ENCODE data around the gene COX6A2.
"Not testable (repeated sequence)": the region's sequence is repeated elsewhere in the genome, so short reads cannot be mapped to it uniquely, and the experiment has no call there.

COX6A2 gene

GRCh38 chr16:31445931-31446330 is 17.8 kb upstream of the COX6A2 start:
- DNase-seq; in situ Hi-C loops (cut with HindIII; ENCODE audit: low pct_ligation_motif_present, low pct_unique_long_range_greater_than_20kb, low sequenced_read_pairs): not testable (repeated sequence)

GRCh38 chr16:31441956-31442355 is 13.8 kb upstream of the COX6A2 start:
- in situ Hi-C loops (cut with HindIII; ENCODE audit: low pct_ligation_motif_present, low pct_unique_long_range_greater_than_20kb, low sequenced_read_pairs), result no loop called here
- DNase-seq, result no peak

- no peak for DNase-seq
- in situ Hi-C loops (cut with HindIII; ENCODE audit: low pct_ligation_motif_present, low pct_unique_long_range_greater_than_20kb, low sequenced_read_pairs), result no loop called here
These were observed 12.5 kb upstream of the COX6A2 start for GRCh38 chr16:31440516-31441184.

- no peak for DNase-seq
- in situ Hi-C loops (cut with HindIII; ENCODE audit: low pct_ligation_motif_present, low pct_unique_long_range_greater_than_20kb, low sequenced_read_pairs), result no loop called here
These were observed 11.4 kb upstream of the COX6A2 start for GRCh38 chr16:31439519-31439918.

GRCh38 chr16:31439023-31439422 is 10.9 kb upstream of the COX6A2 start:
- in situ Hi-C loops (cut with HindIII; ENCODE audit: low pct_ligation_motif_present, low pct_unique_long_range_greater_than_20kb, low sequenced_read_pairs); DNase-seq: not testable (repeated sequence)

- DNase-seq, result no peak
- in situ Hi-C loops (cut with HindIII; ENCODE audit: low pct_ligation_motif_present, low pct_unique_long_range_greater_than_20kb, low sequenced_read_pairs), result no loop called here
These were observed 10.3 kb upstream of the COX6A2 start for GRCh38 chr16:31438414-31438813.

- in situ Hi-C loops (cut with HindIII; ENCODE audit: low pct_ligation_motif_present, low pct_unique_long_range_greater_than_20kb, low sequenced_read_pairs), result no loop called here
- no peak for DNase-seq
These were observed 8.3 kb upstream of the COX6A2 start for GRCh38 chr16:31436221-31437045.

GRCh38 chr16:31435341-31436220 is 7.4 kb upstream of the COX6A2 start:
- in situ Hi-C loops (cut with HindIII; ENCODE audit: low pct_ligation_motif_present, low pct_unique_long_range_greater_than_20kb, low sequenced_read_pairs), result no loop called here
- DNase-seq, result no peak

GRCh38 chr16:31430380-31431052 is 2.4 kb upstream of the COX6A2 start:
- in situ Hi-C loops (cut with HindIII; ENCODE audit: low pct_ligation_motif_present, low pct_unique_long_range_greater_than_20kb, low sequenced_read_pairs), result no loop called here
- DNase-seq, result no peak

GRCh38 chr16:31429796-31430195 is 1.6 kb upstream of the COX6A2 start:
- in situ Hi-C loops (cut with HindIII; ENCODE audit: low pct_ligation_motif_present, low pct_unique_long_range_greater_than_20kb, low sequenced_read_pairs), result no loop called here

GRCh38 chr16:31429314-31429713 is 1.2 kb upstream of the COX6A2 start:
- in situ Hi-C loops (cut with HindIII; ENCODE audit: low pct_ligation_motif_present, low pct_unique_long_range_greater_than_20kb, low sequenced_read_pairs), result no loop called here
- no peak for DNase-seq

More at GRCh38 chr16:31429796-31430195, 1.6 kb upstream of the COX6A2 start:
- no peak for DNase-seq

GRCh38 chr16:31428638-31429247 is 583 bp upstream of the COX6A2 start:
- in situ Hi-C loops (cut with HindIII; ENCODE audit: low pct_ligation_motif_present, low pct_unique_long_range_greater_than_20kb, low sequenced_read_pairs), result no loop called here
- no peak for DNase-seq

- DNase-seq, result no peak
- in situ Hi-C loops (cut with HindIII; ENCODE audit: low pct_ligation_motif_present, low pct_unique_long_range_greater_than_20kb, low sequenced_read_pairs), result no loop called here
These were observed 500 bp downstream of the COX6A2 start for GRCh38 chr16:31427441-31428278.

- DNase-seq, result no peak
- in situ Hi-C loops (cut with HindIII; ENCODE audit: low pct_ligation_motif_present, low pct_unique_long_range_greater_than_20kb, low sequenced_read_pairs), result no loop called here
These were observed 4.4 kb downstream of the COX6A2 start for GRCh38 chr16:31423801-31424200.

- in situ Hi-C loops (cut with HindIII; ENCODE audit: low pct_ligation_motif_present, low pct_unique_long_range_greater_than_20kb, low sequenced_read_pairs), result no loop called here
These were observed 4.9 kb downstream of the COX6A2 start for GRCh38 chr16:31423241-31423640.

GRCh38 chr16:31421587-31421986 is 6.6 kb downstream of the COX6A2 start:
- in situ Hi-C loops (cut with HindIII; ENCODE audit: low pct_ligation_motif_present, low pct_unique_long_range_greater_than_20kb, low sequenced_read_pairs), result no loop called here
- DNase-seq, result no peak

More at GRCh38 chr16:31423241-31423640, 4.9 kb downstream of the COX6A2 start:
- no peak for DNase-seq

GRCh38 chr16:31420037-31420436 is 8.1 kb downstream of the COX6A2 start:
- DNase-seq, result no peak
- in situ Hi-C loops (cut with HindIII; ENCODE audit: low pct_ligation_motif_present, low pct_unique_long_range_greater_than_20kb, low sequenced_read_pairs), result no loop called here
